Measurements from ENCODE around the gene E2F1. TPM values are rescaled to one million over a fixed set of nuclear protein-coding genes. Genes with fewer than 3 reads are reported as not detected.

Gene E2F1
- total and polyA plus RNA-seq, 2 experiments from 2014 or later, result 12.1 to 42.6 TPM

DNA sequence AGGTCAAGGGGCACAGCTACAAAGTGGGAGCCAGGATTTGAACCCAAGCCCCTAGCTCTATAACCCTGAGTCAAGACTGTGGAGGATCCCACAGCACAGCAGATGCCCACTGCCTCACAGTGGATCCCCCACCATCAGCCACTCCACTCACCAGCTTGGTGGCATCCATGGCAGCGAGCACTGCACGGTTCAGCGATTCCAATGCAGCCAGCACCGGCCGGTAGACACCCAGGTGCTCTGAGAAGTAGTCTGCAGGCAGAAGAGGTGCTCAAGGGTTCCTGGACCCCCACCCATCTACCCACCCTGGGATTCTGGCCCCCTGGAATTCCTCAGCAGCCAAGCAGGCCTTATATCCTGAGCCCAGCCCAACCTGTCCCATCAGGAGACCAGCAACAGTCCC is 17.0 kb downstream of the E2F1 start:
- no peak overlapping the region for H3K4me3 ChIP-seq
- Mint-ChIP-seq H3K36me3 (ENCODE audit: low read depth) (peaks cover 34% of the 10 kb centered on the region), H3K4me1 (peaks cover 40% of the 10 kb centered on the region), H3K4me3 (no peak overlapping the region), H3K27ac (no peak overlapping the region), H3K9me3 (no peaks in the 10 kb centered on the region), H3K27me3 (ENCODE audit: insufficient read depth, low read depth, poor library complexity) (peaks cover 28% of the 10 kb centered on the region)
- no peaks in the 10 kb centered on the region for H3K9me2 ChIP-seq (ENCODE audit: insufficient read depth)
- peaks cover 11% of the 10 kb centered on the region; the same call in 1 of the 2 replicates for H3F3A ChIP-seq (replicated peaks; ENCODE audit: low read depth)
- ATAC-seq, result no peak
- DNase-seq (ENCODE audit: low spot score), result no peak
- H4K20me1 ChIP-seq (replicated peaks; ENCODE audit: insufficient read depth), result peaks cover 3% of the 10 kb centered on the region
- no peak overlapping the region for H2AFZ ChIP-seq
- H3K79me2 ChIP-seq (replicated peaks; ENCODE audit: insufficient read depth), result no peaks in the 10 kb centered on the region; the same call in 1 of the 2 replicates
- peaks cover 11% of the 10 kb centered on the region; the same call in 1 of the 2 replicates for H3K27me3 ChIP-seq (ENCODE audit: insufficient read depth)
- H3K4me1 ChIP-seq (ENCODE audit: insufficient read depth), result peaks cover 25% of the 10 kb centered on the region; the same call in 1 of the 2 replicates
- no peaks in the 10 kb centered on the region; the same call in 1 of the 2 replicates for H3K36me3 ChIP-seq (ENCODE audit: insufficient read depth)
- no peak for TF ChIP-seq ZNF114 (CRISPR knock-in tag; IDR thresholded peaks at IDR 0.05)
- no peak for TF ChIP-seq STAT1 (IDR thresholded peaks at IDR 0.05; ENCODE audit: unreplicated experiment)
- TF ChIP-seq EZH2phosphoT487 (IDR thresholded peaks at IDR 0.05; ENCODE audit: unreplicated experiment), result no peak
- TF ChIP-seq, protein P1, sequence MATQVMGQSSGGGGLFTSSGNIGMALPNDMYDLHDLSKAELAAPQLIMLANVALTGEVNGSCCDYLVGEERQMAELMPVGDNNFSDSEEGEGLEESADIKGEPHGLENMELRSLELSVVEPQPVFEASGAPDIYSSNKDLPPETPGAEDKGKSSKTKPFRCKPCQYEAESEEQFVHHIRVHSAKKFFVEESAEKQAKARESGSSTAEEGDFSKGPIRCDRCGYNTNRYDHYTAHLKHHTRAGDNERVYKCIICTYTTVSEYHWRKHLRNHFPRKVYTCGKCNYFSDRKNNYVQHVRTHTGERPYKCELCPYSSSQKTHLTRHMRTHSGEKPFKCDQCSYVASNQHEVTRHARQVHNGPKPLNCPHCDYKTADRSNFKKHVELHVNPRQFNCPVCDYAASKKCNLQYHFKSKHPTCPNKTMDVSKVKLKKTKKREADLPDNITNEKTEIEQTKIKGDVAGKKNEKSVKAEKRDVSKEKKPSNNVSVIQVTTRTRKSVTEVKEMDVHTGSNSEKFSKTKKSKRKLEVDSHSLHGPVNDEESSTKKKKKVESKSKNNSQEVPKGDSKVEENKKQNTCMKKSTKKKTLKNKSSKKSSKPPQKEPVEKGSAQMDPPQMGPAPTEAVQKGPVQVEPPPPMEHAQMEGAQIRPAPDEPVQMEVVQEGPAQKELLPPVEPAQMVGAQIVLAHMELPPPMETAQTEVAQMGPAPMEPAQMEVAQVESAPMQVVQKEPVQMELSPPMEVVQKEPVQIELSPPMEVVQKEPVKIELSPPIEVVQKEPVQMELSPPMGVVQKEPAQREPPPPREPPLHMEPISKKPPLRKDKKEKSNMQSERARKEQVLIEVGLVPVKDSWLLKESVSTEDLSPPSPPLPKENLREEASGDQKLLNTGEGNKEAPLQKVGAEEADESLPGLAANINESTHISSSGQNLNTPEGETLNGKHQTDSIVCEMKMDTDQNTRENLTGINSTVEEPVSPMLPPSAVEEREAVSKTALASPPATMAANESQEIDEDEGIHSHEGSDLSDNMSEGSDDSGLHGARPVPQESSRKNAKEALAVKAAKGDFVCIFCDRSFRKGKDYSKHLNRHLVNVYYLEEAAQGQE (IDR thresholded peaks at IDR 0.05; ENCODE audit: unreplicated experiment), result no peak
- TF ChIP-seq, protein P2, sequence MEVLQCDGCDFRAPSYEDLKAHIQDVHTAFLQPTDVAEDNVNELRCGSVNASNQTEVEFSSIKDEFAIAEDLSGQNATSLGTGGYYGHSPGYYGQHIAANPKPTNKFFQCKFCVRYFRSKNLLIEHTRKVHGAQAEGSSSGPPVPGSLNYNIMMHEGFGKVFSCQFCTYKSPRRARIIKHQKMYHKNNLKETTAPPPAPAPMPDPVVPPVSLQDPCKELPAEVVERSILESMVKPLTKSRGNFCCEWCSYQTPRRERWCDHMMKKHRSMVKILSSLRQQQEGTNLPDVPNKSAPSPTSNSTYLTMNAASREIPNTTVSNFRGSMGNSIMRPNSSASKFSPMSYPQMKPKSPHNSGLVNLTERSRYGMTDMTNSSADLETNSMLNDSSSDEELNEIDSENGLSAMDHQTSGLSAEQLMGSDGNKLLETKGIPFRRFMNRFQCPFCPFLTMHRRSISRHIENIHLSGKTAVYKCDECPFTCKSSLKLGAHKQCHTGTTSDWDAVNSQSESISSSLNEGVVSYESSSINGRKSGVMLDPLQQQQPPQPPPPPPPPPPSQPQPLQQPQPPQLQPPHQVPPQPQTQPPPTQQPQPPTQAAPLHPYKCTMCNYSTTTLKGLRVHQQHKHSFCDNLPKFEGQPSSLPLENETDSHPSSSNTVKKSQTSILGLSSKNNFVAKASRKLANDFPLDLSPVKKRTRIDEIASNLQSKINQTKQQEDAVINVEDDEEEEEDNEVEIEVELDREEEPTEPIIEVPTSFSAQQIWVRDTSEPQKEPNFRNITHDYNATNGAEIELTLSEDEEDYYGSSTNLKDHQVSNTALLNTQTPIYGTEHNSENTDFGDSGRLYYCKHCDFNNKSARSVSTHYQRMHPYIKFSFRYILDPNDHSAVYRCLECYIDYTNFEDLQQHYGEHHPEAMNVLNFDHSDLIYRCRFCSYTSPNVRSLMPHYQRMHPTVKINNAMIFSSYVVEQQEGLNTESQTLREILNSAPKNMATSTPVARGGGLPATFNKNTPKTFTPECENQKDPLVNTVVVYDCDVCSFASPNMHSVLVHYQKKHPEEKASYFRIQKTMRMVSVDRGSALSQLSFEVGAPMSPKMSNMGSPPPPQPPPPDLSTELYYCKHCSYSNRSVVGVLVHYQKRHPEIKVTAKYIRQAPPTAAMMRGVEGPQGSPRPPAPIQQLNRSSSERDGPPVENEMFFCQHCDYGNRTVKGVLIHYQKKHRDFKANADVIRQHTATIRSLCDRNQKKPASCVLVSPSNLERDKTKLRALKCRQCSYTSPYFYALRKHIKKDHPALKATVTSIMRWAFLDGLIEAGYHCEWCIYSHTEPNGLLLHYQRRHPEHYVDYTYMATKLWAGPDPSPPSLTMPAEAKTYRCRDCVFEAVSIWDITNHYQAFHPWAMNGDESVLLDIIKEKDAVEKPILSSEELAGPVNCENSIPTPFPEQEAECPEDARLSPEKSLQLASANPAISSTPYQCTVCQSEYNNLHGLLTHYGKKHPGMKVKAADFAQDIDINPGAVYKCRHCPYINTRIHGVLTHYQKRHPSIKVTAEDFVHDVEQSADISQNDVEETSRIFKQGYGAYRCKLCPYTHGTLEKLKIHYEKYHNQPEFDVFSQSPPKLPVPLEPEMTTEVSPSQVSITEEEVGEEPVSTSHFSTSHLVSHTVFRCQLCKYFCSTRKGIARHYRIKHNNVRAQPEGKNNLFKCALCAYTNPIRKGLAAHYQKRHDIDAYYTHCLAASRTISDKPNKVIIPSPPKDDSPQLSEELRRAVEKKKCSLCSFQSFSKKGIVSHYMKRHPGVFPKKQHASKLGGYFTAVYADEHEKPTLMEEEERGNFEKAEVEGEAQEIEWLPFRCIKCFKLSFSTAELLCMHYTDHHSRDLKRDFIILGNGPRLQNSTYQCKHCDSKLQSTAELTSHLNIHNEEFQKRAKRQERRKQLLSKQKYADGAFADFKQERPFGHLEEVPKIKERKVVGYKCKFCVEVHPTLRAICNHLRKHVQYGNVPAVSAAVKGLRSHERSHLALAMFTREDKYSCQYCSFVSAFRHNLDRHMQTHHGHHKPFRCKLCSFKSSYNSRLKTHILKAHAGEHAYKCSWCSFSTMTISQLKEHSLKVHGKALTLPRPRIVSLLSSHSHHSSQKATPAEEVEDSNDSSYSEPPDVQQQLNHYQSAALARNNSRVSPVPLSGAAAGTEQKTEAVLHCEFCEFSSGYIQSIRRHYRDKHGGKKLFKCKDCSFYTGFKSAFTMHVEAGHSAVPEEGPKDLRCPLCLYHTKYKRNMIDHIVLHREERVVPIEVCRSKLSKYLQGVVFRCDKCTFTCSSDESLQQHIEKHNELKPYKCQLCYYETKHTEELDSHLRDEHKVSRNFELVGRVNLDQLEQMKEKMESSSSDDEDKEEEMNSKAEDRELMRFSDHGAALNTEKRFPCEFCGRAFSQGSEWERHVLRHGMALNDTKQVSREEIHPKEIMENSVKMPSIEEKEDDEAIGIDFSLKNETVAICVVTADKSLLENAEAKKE (CRISPR knock-in tag; IDR thresholded peaks at IDR 0.05), result no peak
- TF ChIP-seq POLR2AphosphoS5 (IDR thresholded peaks at IDR 0.05; ENCODE audit: low read depth), result no peak
- TF ChIP-seq, protein P3, sequence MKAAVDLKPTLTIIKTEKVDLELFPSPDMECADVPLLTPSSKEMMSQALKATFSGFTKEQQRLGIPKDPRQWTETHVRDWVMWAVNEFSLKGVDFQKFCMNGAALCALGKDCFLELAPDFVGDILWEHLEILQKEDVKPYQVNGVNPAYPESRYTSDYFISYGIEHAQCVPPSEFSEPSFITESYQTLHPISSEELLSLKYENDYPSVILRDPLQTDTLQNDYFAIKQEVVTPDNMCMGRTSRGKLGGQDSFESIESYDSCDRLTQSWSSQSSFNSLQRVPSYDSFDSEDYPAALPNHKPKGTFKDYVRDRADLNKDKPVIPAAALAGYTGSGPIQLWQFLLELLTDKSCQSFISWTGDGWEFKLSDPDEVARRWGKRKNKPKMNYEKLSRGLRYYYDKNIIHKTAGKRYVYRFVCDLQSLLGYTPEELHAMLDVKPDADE (IDR thresholded peaks at IDR 0.05), result no peak
- TF ChIP-seq EZH2 (IDR thresholded peaks at IDR 0.05; ENCODE audit: low read depth, unreplicated experiment), result no peak
- TF ChIP-seq ZNF331 (CRISPR knock-in tag; IDR thresholded peaks at IDR 0.05; ENCODE audit: low read depth), result no peak
- no peak for TF ChIP-seq JUNB (IDR thresholded peaks at IDR 0.05; ENCODE audit: unreplicated experiment)
- no peak for TF ChIP-seq NANOG (IDR thresholded peaks at IDR 0.05; ENCODE audit: borderline replicate concordance)
- TF ChIP-seq, protein P4, sequence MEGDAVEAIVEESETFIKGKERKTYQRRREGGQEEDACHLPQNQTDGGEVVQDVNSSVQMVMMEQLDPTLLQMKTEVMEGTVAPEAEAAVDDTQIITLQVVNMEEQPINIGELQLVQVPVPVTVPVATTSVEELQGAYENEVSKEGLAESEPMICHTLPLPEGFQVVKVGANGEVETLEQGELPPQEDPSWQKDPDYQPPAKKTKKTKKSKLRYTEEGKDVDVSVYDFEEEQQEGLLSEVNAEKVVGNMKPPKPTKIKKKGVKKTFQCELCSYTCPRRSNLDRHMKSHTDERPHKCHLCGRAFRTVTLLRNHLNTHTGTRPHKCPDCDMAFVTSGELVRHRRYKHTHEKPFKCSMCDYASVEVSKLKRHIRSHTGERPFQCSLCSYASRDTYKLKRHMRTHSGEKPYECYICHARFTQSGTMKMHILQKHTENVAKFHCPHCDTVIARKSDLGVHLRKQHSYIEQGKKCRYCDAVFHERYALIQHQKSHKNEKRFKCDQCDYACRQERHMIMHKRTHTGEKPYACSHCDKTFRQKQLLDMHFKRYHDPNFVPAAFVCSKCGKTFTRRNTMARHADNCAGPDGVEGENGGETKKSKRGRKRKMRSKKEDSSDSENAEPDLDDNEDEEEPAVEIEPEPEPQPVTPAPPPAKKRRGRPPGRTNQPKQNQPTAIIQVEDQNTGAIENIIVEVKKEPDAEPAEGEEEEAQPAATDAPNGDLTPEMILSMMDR (conservative IDR thresholded peaks at IDR 0.05; ENCODE audit: low read depth in 2 of 2), result no peak
- TF ChIP-seq CREB1 (CRISPR knock-in tag; IDR thresholded peaks at IDR 0.05; ENCODE audit: low read depth), result no peak
- no peak overlapping the region for H3K27ac ChIP-seq (ENCODE audit: low read depth)
- H3K4me2 ChIP-seq, result no peak overlapping the region
